Measurements from ENCODE around the gene REV3L. TPM values are rescaled to one million over a fixed set of nuclear protein-coding genes. Genes with fewer than 3 reads are reported as not detected.
A peak's percentile ranks its signal among the peaks of the same experiment; 100 is the strongest.

REV3L gene
- total and polyA plus RNA-seq, 9 of the 15 experiments (the other 6 are each of a cell fraction or from before 2014, with no cell fraction given), result 5.5 to 24.4 (median 14.4) TPM

GRCh38 chr6:111259089-111259831 is 223.8 kb downstream of the REV3L start (continued):
- peak; percentile 94 for TF ChIP-seq ZBTB2 (IDR thresholded peaks at IDR 0.05)
- TF ChIP-seq ZNF57 (CRISPR knock-in tag; IDR thresholded peaks at IDR 0.05), result no peak
- peak; percentile 49 for TF ChIP-seq ZFP36 (IDR thresholded peaks at IDR 0.05; ENCODE audit: low read depth, low read length, partially characterized antibody)
- TF ChIP-seq GMEB1 (CRISPR knock-in tag; IDR thresholded peaks at IDR 0.05), result 0 out of 2 replicates have a peak, but pooled peaks have one; percentile 10
- TF ChIP-seq L3MBTL2 (IDR thresholded peaks at IDR 0.05), result peak; percentile 98
- peak; percentile 86 for TF ChIP-seq CC2D1A (IDR thresholded peaks at IDR 0.05)
- TF ChIP-seq RAD21 (CRISPR knock-in tag; conservative IDR thresholded peaks at IDR 0.05 in 1 of 2, IDR thresholded peaks at IDR 0.05 in 1 of 2), result peak; percentile 98
- peak; percentile 92 for TF ChIP-seq GTF2E2 (tag; IDR thresholded peaks at IDR 0.05)
- peak in 1 of 2 experiments; percentile 86; a peak in 2 of 4 replicates for TF ChIP-seq TEAD1 (CRISPR knock-in tag; IDR thresholded peaks at IDR 0.05)
- TF ChIP-seq HDAC2 (IDR thresholded peaks at IDR 0.05), result peak; percentile 99
- TF ChIP-seq CHAMP1 (IDR thresholded peaks at IDR 0.05), result peak; percentile 64; the same call in 1 of the 2 replicates
- peak; percentile 32; the same call in 1 of the 2 replicates for TF ChIP-seq ATF3 (IDR thresholded peaks at IDR 0.05)
- TF ChIP-seq ATF3 (CRISPR knock-in tag; conservative IDR thresholded peaks at IDR 0.05), result peak; percentile 78
- peak; percentile 33; the same call in 1 of the 2 replicates for TF ChIP-seq ARID2 (IDR thresholded peaks at IDR 0.05)
- TF ChIP-seq BHLHE40 (IDR thresholded peaks at IDR 0.05; ENCODE audit: low read length), result peak; percentile 98
- TF ChIP-seq ZBTB17 (CRISPR knock-in tag; IDR thresholded peaks at IDR 0.05), result 0 out of 2 replicates have a peak, but pooled peaks have one; percentile 57
- TF ChIP-seq GABPB2 (CRISPR knock-in tag; conservative IDR thresholded peaks at IDR 0.05), result no peak
- TF ChIP-seq HEY1 (CRISPR knock-in tag; IDR thresholded peaks at IDR 0.05; ENCODE audit: borderline replicate concordance), result no peak
- TF ChIP-seq ELF1 (tag; IDR thresholded peaks at IDR 0.05), result peak; percentile 91
- no peak for TF ChIP-seq NELFE (IDR thresholded peaks at IDR 0.05; ENCODE audit: insufficient read depth, insufficient read length)
- peak; percentile 37; the same call in 1 of the 2 replicates for TF ChIP-seq ARID1B (IDR thresholded peaks at IDR 0.05)
